Left lung (tissue), 10 donors: ENCODE measurements around the gene ATP5F1A. TPM values are rescaled to one million over a fixed set of nuclear protein-coding genes. Genes with fewer than 3 reads are reported as not detected.
A peak's percentile ranks its signal among the peaks of the same experiment; 100 is the strongest.
"Not testable (repeated sequence)": the region's sequence is repeated elsewhere in the genome, so short reads cannot be mapped to it uniquely, and the experiment has no call there.

ENCODE experiments used
- ATAC-seq: fragments of 200-7000 bp; cut with Tn5 transposase; one replicate; pipeline ENCODE4 v1.9.1; 2020; ENCODE audit warnings: moderate library complexity
- DNase-seq, 4 donors: peaks; one replicate each; pipeline ENCODE4 v3.0.0-alpha.2; 2013 to 2020
- H3K27ac ChIP-seq, 2 donors: fragments of 200-600 bp; sonication (generic) in 1 of 2; one replicate each; pipeline versions ENCODE4 v1.5.0 to v1.8.0; 2020 to 2021
- H3K27me3 ChIP-seq, 2 donors: fragments of 200-600 bp; sonication (generic) in 1 of 2; one replicate each; pipeline versions ENCODE4 v1.5.0 to v1.8.0; 2020 to 2021
- H3K36me3 ChIP-seq, 2 donors: fragments of 200-600 bp; sonication (generic) in 1 of 2; one replicate each; pipeline versions ENCODE4 v1.5.0 to v1.8.0; 2020 to 2021
- H3K4me1 ChIP-seq, 2 donors: fragments of 200-600 bp; one replicate each; pipeline ENCODE4 v1.8.0; 2021
- H3K4me3 ChIP-seq, 2 donors: fragments of 200-600 bp; sonication (generic) in 1 of 2; one replicate each; pipeline versions ENCODE4 v1.5.0 to v1.8.0; 2020 to 2021; ENCODE audit warnings: mild to moderate bottlenecking in 1 of 2
- H3K9me3 ChIP-seq, 2 donors: fragments of 200-600 bp; sonication (generic) in 1 of 2; one replicate each; pipeline versions ENCODE4 v1.5.0 to v1.8.0; 2020 to 2021
- intact Hi-C, 2 donors: fragments of 100-400 bp; cut with DNase I; formaldehyde crosslinking; loops; one replicate each; pipeline versions ENCODE4 v1.11.2 to v1.14.2; 2022
- polyA plus RNA-seq, 6 donors: library from polyadenylated mRNA; unstranded; fragments of 120-200 nt; gene quantifications; one replicate each; pipeline ENCODE4 v1.2.1, GENCODE V29; 2013; ENCODE audit not compliant: insufficient read length in 6 of 6
- total RNA-seq, 2 donors: library from RNA; stranded (reverse); fragmentation: NEBNext Ultra II Directional; extraction: Animal tissue kit (Norgen Biotek cat#: 25700); gene quantifications; one replicate each; pipeline ENCODE4 v1.2.1, GENCODE V29; 2021
- TF ChIP-seq, protein P1 (sequence below), 2 donors: fragments of 200-600 bp; sonication (generic) in 1 of 2; IDR thresholded peaks; one replicate each; pipeline versions ENCODE4 v1.5.0 to v1.8.0; 2021; ENCODE audit warnings: antibody characterized with exemption in 2 of 2
- donor health status: DM: no; HTN: yes; CAD: no.
- donor health status: DM: no; HTN: no; CAD: no.

ATP5F1A gene
- total and polyA plus RNA-seq, 8 donors = 310 to 524 (median 465) TPM

DNA sequence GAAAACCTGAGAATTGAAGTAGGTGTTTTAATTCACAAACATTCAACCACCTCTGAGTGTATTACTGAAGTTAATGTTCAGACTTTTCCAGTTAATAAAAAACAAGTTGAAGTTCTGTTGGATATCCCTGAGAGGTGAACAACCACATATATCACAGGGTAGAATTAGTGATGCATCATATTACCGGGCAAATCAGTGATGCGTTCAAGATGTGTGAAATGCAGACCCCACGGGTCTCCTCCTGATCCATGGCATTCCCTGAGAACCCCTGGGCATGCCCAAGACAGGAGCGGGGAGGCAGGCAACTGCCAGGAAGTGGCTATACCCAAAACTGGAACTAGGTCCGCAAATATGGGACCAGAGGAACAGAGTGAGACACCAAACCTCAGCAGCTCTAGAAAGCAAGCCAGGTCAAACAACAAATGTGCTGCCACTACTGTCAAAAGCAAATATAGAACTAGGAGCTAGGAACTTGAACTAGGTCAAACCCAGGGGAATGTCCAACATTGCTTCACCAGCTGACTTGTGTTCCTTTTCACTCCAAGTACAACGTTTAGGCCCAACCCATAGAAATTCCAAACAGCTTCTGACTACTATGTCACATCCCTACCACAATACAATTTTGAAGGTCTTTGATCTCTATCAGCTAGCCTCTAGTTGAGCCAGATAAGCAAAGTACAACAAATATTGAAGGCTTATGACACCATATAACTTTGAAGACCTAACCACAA lies 46.2 kb downstream of the ATP5F1A start:
- ATAC-seq (peak; percentile 90), DNase-seq (peak in 1 of 4 donors; percentile 58)
- H3K9me3 ChIP-seq = no peaks in the 10 kb centered on the region
- H3K4me3 ChIP-seq = no peak overlapping the region
- intact Hi-C loops = no loop called here
- no peaks in the 10 kb centered on the region for H3K27me3 ChIP-seq
- peaks cover 3 to 75% of the 10 kb centered on the region in 2 donors for H3K4me1 ChIP-seq
- TF ChIP-seq, protein P1, sequence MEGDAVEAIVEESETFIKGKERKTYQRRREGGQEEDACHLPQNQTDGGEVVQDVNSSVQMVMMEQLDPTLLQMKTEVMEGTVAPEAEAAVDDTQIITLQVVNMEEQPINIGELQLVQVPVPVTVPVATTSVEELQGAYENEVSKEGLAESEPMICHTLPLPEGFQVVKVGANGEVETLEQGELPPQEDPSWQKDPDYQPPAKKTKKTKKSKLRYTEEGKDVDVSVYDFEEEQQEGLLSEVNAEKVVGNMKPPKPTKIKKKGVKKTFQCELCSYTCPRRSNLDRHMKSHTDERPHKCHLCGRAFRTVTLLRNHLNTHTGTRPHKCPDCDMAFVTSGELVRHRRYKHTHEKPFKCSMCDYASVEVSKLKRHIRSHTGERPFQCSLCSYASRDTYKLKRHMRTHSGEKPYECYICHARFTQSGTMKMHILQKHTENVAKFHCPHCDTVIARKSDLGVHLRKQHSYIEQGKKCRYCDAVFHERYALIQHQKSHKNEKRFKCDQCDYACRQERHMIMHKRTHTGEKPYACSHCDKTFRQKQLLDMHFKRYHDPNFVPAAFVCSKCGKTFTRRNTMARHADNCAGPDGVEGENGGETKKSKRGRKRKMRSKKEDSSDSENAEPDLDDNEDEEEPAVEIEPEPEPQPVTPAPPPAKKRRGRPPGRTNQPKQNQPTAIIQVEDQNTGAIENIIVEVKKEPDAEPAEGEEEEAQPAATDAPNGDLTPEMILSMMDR (IDR thresholded peaks at IDR 0.05) = no peak
- no peaks in the 10 kb centered on the region for H3K36me3 ChIP-seq
- H3K27ac ChIP-seq = peak overlapping the region; percentile 50 to 71

DNA sequence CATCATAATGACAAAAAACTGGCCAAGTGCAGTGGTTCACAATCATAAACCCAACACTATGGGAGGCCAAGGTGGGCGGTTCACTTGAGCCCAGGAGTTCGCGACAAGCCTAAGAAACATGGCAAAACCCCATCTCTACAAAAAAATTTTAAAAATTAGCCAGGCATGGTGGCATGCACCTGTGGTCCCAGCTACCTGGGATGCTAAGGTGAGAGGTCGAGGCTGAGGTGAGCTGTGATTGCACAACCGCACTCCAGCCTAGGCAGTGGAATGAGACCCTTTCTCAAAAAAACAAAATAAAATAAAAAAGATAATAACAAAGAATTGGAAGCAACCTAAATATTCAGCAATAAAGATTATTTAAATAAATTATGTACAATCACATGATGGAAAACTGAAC lies 47.8 kb downstream of the ATP5F1A start:
- Histone ChIP-seq H3K36me3 (no peaks in the 10 kb centered on the region), H3K4me1 (peaks cover 3 to 62% of the 10 kb centered on the region in 2 donors), H3K27me3 (no peaks in the 10 kb centered on the region), H3K4me3 (no peak overlapping the region), H3K9me3 (no peaks in the 10 kb centered on the region), H3K27ac (no peak overlapping the region)
- intact Hi-C loops = no loop called here
- TF ChIP-seq, protein P1 (IDR thresholded peaks at IDR 0.05) = no peak
- no peak for ATAC-seq
- no peak for DNase-seq

DNA sequence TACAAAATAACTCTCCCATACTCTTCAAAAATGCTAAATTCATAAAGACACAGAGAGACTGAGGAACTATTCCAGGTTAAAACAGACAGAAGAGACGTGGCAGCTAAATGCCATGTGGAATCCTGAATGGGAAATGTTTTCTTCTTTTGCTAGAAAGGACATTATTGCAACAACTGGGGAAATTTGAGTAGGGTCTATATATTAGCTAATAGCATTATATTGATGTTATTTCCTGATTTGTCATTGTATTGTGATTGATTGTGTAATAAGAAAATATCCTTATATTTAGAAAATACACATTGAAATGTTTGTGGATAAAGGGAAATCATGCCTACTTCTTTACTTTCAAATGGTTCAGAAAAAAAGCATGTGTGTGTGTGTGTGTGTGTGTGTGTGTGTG lies 49.5 kb downstream of the ATP5F1A start:
- Histone ChIP-seq H3K27ac (no peak overlapping the region), H3K4me3 (no peak overlapping the region), H3K4me1 (peaks cover 3 to 50% of the 10 kb centered on the region in 2 donors), H3K36me3 (no peaks in the 10 kb centered on the region), H3K27me3 (no peaks in the 10 kb centered on the region), H3K9me3 (no peaks in the 10 kb centered on the region)
- ATAC-seq = no peak
- intact Hi-C loops = no loop called here
- TF ChIP-seq, protein P1 (IDR thresholded peaks at IDR 0.05) = no peak
- no peak for DNase-seq

DNA sequence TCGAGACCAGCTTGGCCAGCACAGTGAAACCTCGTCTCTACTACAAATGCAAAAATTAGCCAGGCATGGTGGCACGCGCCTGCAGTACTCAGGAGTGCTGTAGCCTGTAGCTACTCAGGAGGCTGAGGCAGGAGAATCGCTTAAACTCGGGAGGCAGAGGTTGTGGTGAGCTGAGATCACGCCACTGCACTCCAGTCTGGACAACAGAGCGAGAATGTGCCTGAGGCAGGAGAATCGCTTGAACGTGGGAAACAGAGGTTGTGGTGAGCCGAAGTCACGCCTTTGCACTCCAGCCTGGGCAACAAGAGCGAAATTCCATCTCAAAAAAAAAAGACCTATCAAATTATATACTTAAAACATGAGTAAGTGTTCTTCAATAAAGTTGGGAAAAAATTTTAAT lies 50.7 kb downstream of the ATP5F1A start:
- H3K4me3 ChIP-seq, ATAC-seq, H3K27me3 ChIP-seq, H3K36me3 ChIP-seq, DNase-seq, H3K9me3 ChIP-seq, intact Hi-C loops, H3K27ac ChIP-seq: not testable (repeated sequence)
- H3K4me1 ChIP-seq = peaks cover 3 to 50% of the 10 kb centered on the region in 2 donors

DNA sequence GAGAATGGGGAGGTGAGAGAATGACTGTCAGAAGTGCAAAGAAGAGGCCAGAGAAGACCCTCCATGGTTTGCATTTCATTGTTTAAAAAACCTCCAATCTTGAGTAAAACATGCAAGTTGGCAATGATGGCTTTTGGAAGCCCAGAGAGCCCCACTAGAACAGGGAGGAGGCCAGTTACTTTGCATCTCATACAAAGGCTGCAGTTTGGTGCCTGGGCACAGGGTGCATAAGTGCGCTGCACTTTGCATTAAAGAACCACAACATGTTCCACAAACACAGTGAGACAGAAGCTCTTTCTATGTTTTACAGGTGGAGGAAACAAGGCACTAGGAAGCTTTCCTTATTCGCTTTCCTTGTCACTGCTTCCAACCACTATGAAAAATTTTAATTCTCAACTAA lies 51.4 kb downstream of the ATP5F1A start:
- intact Hi-C loops = no loop called here
- TF ChIP-seq, protein P1 (IDR thresholded peaks at IDR 0.05) = no peak
- H3K4me1 ChIP-seq = peaks cover 0 to 50% of the 10 kb centered on the region in 2 donors
- no peaks in the 10 kb centered on the region for H3K36me3 ChIP-seq
- no peaks in the 10 kb centered on the region for H3K27me3 ChIP-seq
- H3K4me3 ChIP-seq = no peak overlapping the region
- ATAC-seq (no peak), DNase-seq (no peak)
- H3K27ac ChIP-seq = no peak overlapping the region
- H3K9me3 ChIP-seq = no peaks in the 10 kb centered on the region

DNA sequence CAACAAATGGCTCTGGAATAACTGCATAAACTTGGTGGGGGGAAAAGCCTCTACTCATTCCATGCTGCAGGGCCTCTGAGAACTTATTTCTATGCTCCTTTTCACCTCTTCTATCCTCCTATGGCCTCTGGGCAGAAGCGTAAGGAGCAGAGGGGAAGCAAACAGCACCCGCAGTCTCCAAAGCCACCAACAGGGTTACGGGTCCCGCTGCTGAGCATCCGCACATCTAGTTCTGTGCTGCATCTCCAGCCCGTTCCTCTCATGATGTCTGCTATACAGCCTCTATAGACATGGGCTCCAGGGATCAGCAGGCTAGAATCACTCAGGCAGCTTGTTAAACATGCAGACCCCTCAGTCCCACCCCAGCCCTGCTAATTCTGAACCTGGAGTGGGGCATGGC lies 52.0 kb downstream of the ATP5F1A start:
- Histone ChIP-seq H3K9me3 (no peaks in the 10 kb centered on the region), H3K4me1 (peaks cover 0 to 50% of the 10 kb centered on the region in 2 donors), H3K27ac (no peak overlapping the region), H3K36me3 (no peaks in the 10 kb centered on the region), H3K4me3 (no peak overlapping the region), H3K27me3 (no peaks in the 10 kb centered on the region)
- TF ChIP-seq, protein P1 (IDR thresholded peaks at IDR 0.05) = no peak
- intact Hi-C loops = no loop called here
- no peak for DNase-seq
- ATAC-seq = no peak
